Memory B cell (primary cell): ENCODE measurements around the gene PRRT1B.

Experiments
- ATAC-seq: fragments of 150-1000 bp; cut with Tn5 transposase; 2 replicates; pipeline ENCODE4 v1.10.0; 2021; ENCODE audit warnings: low read depth, mild to moderate bottlenecking, moderate library complexity
- DNase-seq, 2 donors: peaks; one replicate each; pipeline ENCODE4 v3.0.0; 2022; ENCODE audit warnings: low spot score in 2 of 2
- H3K27ac Mint-ChIP-seq: one replicate; pipeline ENCODE4 v1.8.0; 2022; ENCODE audit warnings: mild to moderate bottlenecking, moderate library complexity, mixed read lengths
- H3K27me3 Mint-ChIP-seq: one replicate; pipeline ENCODE4 v1.8.0; 2022; ENCODE audit warnings: mixed read lengths
- H3K36me3 Mint-ChIP-seq: one replicate; pipeline ENCODE4 v1.8.0; 2022; ENCODE audit warnings: mild to moderate bottlenecking, mixed read lengths
- H3K4me1 Mint-ChIP-seq: one replicate; pipeline ENCODE4 v1.8.0; 2022; ENCODE audit warnings: mixed read lengths
- H3K4me3 Mint-ChIP-seq: one replicate; pipeline ENCODE4 v1.8.0; 2022; ENCODE audit warnings: mild to moderate bottlenecking, moderate library complexity, mixed read lengths
- H3K9me3 Mint-ChIP-seq: one replicate; pipeline ENCODE4 v1.8.0; 2022; ENCODE audit warnings: mixed read lengths

The PRRT1B gene

DNA sequence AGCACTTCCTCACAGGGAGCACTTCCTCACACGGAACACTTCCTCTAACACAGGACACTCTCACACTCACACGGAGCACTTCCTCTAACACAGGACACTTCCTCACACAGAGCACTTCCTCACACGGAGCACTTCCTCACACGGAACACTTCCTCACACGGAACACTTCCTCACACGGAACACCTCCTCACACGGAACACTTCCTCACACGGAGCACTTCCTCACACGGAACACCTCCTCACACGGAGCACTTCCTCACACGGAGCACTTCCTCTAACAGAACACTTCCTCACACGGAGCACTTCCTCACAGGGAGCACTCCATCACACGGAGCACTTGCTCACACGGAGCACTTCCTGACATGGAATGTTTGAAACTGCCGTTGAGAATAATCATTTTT, 29.2 kb upstream of the PRRT1B start:
- no peak for ATAC-seq
- DNase-seq: no peak
- Mint-ChIP-seq H3K4me1 (peaks cover 6% of the 10 kb centered on the region), H3K36me3 (peaks cover 10% of the 10 kb centered on the region), H3K27ac (no peak overlapping the region), H3K9me3 (no peaks in the 10 kb centered on the region), H3K27me3 (no peaks in the 10 kb centered on the region), H3K4me3 (no peak overlapping the region)

DNA sequence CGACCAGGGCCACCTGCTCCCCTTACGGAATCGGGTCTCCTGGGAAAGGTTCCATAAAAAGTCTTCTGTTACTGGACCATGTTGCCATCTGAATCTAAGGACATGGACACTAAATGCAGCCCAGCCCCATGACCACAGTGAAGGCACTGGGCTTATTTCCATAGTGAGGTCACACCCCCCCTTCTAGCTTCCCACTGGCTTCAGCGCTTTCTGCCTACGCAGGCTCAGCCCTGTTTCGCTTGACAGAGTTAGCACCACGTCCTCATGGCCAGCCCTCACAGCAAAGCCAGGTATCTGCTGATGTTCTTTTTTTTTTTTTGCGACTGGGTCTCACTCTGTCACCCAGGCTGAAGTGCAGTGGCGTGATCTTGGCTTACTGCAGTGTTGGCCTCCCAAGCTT, 28.4 kb upstream of the PRRT1B start:
- Mint-ChIP-seq H3K36me3 (peaks cover 8% of the 10 kb centered on the region), H3K27me3 (no peaks in the 10 kb centered on the region), H3K27ac (no peak overlapping the region), H3K9me3 (no peaks in the 10 kb centered on the region), H3K4me1 (peaks cover 6% of the 10 kb centered on the region), H3K4me3 (no peak overlapping the region)
- ATAC-seq (peak; percentile 31), DNase-seq (no peak)

GRCh38 chr9:131517761-131518190, 27.5 kb upstream of the PRRT1B start:
- no peak for ATAC-seq
- Mint-ChIP-seq H3K27ac (no peak overlapping the region), H3K4me1 (peaks cover 6% of the 10 kb centered on the region), H3K4me3 (no peak overlapping the region), H3K9me3 (no peaks in the 10 kb centered on the region), H3K36me3 (peaks cover 8% of the 10 kb centered on the region), H3K27me3 (no peaks in the 10 kb centered on the region)
- no peak for DNase-seq

- DNase-seq (no peak), ATAC-seq (no peak)
- H3K27me3 Mint-ChIP-seq: no peaks in the 10 kb centered on the region
- peaks cover 6% of the 10 kb centered on the region for H3K4me1 Mint-ChIP-seq
- no peak overlapping the region for H3K27ac Mint-ChIP-seq
- no peak overlapping the region for H3K4me3 Mint-ChIP-seq
- H3K36me3 Mint-ChIP-seq: peaks cover 8% of the 10 kb centered on the region
- H3K9me3 Mint-ChIP-seq: no peaks in the 10 kb centered on the region
Observed at GRCh38 chr9:131518553-131518952, 26.8 kb upstream of the PRRT1B start.

DNA sequence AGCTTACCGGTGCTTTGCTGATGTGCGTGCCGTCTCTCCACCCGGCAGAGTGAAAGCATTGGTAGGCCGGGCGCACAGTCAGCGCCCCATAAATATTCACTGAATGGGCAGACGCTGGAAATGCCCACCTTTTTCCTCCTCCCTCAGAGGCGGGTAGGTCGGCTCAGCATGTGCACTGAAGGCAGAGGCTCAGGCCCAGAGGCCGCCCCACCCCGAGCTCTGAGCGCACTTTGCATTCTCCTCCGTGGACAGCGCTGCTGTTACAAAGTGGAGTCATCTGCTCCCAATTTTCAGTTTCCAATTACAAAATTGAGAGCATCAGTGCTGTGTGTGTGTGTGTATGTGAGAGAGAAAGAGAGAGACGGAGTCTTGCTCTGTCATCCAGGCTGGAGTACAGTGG, 24.8 kb upstream of the PRRT1B start:
- Mint-ChIP-seq H3K27me3 (no peaks in the 10 kb centered on the region), H3K4me3 (no peak overlapping the region), H3K9me3 (no peaks in the 10 kb centered on the region), H3K27ac (no peak overlapping the region), H3K36me3 (peaks cover 10% of the 10 kb centered on the region), H3K4me1 (no peaks in the 10 kb centered on the region)
- DNase-seq: no peak
- no peak for ATAC-seq

GRCh38 chr9:131521203-131521602, 24.1 kb upstream of the PRRT1B start:
- H3K27ac Mint-ChIP-seq: no peak overlapping the region

DNA sequence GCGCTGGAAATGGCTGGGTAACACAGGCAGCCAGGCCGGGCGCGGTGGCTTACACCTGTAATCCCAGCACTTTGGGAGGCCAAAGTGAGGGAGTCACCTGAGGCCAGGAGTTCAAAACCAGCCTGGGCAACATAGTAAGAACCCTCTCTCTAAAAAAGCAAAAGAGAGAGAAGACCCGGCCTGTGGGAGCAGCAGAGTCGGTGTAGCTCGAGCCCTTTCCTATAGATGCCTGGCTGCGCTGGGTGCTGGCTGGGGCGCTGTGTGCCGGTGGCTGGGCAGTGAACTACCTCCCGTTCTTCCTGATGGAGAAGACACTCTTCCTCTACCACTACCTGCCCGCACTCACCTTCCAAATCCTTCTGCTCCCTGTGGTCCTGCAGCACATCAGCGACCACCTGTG, 23.5 kb upstream of the PRRT1B start:
- no peaks in the 10 kb centered on the region for H3K9me3 Mint-ChIP-seq
- DNase-seq (no peak), ATAC-seq (no peak)
- no peaks in the 10 kb centered on the region for H3K4me1 Mint-ChIP-seq
- H3K4me3 Mint-ChIP-seq: no peak overlapping the region
- no peaks in the 10 kb centered on the region for H3K27me3 Mint-ChIP-seq
- H3K27ac Mint-ChIP-seq: no peak overlapping the region
- peaks cover 17% of the 10 kb centered on the region for H3K36me3 Mint-ChIP-seq

More at GRCh38 chr9:131521203-131521602, 24.1 kb upstream of the PRRT1B start:
- ATAC-seq (no peak), DNase-seq (no peak)
- Mint-ChIP-seq H3K4me3 (no peak overlapping the region), H3K27me3 (no peaks in the 10 kb centered on the region), H3K9me3 (no peaks in the 10 kb centered on the region), H3K36me3 (peaks cover 11% of the 10 kb centered on the region), H3K4me1 (no peaks in the 10 kb centered on the region)

DNA sequence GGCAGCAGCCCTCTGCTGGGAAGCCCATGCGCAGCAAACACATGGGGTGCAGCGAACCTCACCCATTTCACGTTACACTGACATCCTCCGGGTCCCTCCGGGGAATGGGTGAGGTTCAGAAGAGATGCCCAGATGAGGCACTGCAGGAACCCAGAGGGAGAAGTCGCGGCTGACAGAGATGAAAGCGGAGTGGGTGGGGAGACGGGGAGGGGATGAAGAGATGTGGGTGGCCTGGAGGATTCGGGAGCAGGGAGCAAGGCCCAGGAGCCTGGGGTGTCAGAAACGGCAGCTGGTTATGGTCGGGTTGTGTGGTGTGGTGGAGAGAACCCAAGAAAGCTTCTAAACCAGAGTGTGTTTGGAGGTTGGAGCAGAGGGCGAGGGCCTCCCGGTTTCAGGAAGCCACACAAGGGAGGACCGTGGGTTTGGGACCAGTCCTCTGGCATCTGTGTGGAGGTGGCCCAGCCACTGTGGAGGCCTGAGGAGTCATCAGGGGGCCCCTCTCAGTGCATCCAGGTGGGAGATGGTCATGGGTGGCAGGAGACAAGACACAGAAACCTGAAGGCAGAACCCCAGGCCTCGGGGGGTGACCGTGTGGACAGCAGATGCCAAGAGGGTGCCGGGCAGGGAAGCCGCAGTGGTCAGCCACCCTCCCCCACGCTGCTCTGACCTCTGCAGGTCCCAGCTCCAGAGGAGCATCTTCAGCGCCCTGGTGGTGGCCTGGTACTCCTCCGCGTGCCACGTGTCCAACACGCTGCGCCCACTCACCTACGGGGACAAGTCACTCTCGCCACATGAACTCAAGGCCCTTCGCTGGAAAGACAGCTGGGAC, 22.9 kb upstream of the PRRT1B start:
- Mint-ChIP-seq H3K4me3 (no peak overlapping the region), H3K27ac (no peak overlapping the region), H3K36me3 (peaks cover 17% of the 10 kb centered on the region), H3K9me3 (no peaks in the 10 kb centered on the region), H3K4me1 (no peaks in the 10 kb centered on the region), H3K27me3 (no peaks in the 10 kb centered on the region)
- DNase-seq (no peak), ATAC-seq (no peak)

DNA sequence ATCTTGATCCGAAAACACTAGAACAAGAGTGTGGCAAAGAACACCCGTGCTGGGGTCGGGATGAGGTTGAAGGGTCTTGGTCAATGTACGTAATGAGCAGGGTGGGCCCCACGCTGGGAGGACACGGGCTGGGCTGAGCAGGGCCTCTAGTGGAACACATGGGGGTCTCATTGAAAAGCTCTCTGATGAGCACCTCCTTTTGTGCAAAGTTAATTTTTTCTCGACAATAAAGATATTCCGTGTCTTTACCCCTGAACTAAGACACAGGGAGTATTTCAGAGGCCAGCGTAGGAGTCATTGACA, 22.3 kb upstream of the PRRT1B start:
- Mint-ChIP-seq H3K27me3 (no peaks in the 10 kb centered on the region), H3K4me3 (no peak overlapping the region), H3K4me1 (no peaks in the 10 kb centered on the region), H3K36me3 (peaks cover 17% of the 10 kb centered on the region), H3K9me3 (no peaks in the 10 kb centered on the region), H3K27ac (no peak overlapping the region)
- no peak for DNase-seq
- no peak for ATAC-seq

- Mint-ChIP-seq H3K27ac (no peak overlapping the region), H3K4me1 (no peaks in the 10 kb centered on the region), H3K4me3 (no peak overlapping the region), H3K36me3 (peaks cover 15% of the 10 kb centered on the region), H3K9me3 (no peaks in the 10 kb centered on the region), H3K27me3 (no peaks in the 10 kb centered on the region)
- ATAC-seq (no peak), DNase-seq (no peak)
Observed at GRCh38 chr9:131523451-131524435, 21.6 kb upstream of the PRRT1B start.

DNA sequence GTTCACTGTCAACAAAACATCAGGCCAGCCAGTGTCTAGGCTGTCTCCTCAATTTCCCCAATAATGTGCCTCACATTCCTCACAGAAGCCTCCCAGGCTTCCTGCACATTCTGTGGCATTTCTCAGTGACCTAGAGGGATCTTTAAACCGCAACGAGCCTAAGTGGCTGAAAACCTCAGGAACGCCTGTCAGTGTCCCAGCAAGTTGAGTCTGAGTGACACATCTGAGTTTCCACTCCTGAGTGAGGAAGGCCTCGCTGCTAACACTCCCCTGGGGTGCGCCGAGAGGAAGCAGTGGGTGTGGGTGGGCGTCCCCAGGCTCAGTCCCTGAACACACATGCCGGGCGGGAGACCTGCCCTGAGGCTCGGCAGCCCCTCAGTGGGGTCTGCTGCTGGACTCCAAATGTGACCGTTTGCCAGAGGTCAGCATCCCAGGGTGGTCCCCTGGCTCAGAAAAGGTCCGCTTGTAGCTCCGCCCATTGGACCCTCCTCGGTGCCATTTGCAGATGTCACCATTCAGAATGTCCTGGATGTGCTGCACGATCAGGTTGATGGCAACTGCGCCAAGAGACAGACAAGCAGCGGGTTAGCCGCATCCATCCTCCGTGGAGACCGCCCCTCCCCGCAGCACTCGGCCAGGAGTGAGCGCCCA, 20.5 kb upstream of the PRRT1B start:
- Mint-ChIP-seq H3K36me3 (peaks cover 10% of the 10 kb centered on the region), H3K4me3 (no peak overlapping the region), H3K27ac (no peak overlapping the region), H3K4me1 (peaks cover under 1% of the 10 kb centered on the region), H3K9me3 (no peaks in the 10 kb centered on the region), H3K27me3 (no peaks in the 10 kb centered on the region)
- no peak for ATAC-seq
- DNase-seq: no peak

DNA sequence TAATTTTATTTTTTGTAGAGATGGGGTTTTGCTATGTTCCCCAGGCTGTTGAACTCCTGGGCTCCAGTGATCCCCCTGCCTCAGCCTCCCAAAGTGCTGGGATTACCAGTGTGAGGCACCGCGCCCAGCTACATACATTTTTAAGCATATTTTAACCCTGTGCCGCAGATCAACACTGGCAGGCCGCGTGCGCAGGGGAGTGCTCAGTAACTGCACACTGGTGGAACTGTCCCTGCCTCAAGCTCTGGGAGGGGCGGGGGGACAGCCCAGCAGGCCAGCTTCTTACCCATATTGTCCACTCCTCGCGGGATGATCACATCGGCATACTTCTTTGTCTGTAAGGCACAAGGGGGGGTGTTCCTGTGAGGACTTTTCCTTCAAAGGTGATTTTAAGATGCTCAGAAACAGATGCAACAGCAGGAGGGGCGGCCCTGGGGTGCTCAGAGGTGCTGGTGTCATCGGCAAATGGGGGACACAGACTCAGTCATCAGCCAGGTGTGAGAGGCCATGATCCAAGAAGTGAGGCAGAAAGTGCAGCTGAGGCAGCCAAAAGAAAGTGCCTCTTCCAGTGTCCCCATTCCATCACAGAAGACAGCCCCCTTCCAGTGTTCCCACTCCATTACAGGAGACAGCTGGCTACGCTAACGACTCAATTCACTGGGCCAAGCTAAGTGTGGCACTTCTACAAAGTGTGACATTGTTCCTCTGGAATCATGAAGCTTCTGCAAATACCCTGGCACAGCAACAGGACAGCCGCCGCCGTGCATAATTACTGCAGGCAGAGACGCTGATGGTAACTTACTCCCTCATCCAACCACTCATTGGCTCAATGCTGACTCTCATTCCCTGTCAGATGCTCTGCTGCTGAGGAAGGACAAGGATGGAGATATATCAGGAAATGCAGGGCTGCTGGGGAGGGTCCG, 19.4 kb upstream of the PRRT1B start:
- H3K4me1 Mint-ChIP-seq: peaks cover 5% of the 10 kb centered on the region
- H3K27me3 Mint-ChIP-seq: no peaks in the 10 kb centered on the region
- DNase-seq (no peak), ATAC-seq (no peak)
- no peak overlapping the region for H3K27ac Mint-ChIP-seq
- H3K4me3 Mint-ChIP-seq: no peak overlapping the region
- H3K36me3 Mint-ChIP-seq: peaks cover 10% of the 10 kb centered on the region
- H3K9me3 Mint-ChIP-seq: no peaks in the 10 kb centered on the region

- Mint-ChIP-seq H3K4me1 (peaks cover 5% of the 10 kb centered on the region), H3K4me3 (peak overlapping the region; percentile 37), H3K9me3 (no peaks in the 10 kb centered on the region), H3K27me3 (no peaks in the 10 kb centered on the region), H3K36me3 (peaks cover 10% of the 10 kb centered on the region), H3K27ac (no peak overlapping the region)
- DNase-seq: no peak
- no peak for ATAC-seq
Observed at GRCh38 chr9:131528186-131528585, 17.1 kb upstream of the PRRT1B start.
